HG02981 (cell line): ENCODE results near the gene PAOX.
"Not testable (repeated sequence)": the region's sequence is repeated elsewhere in the genome, so short reads cannot be mapped to it uniquely, and the experiment has no call there.

ENCODE experiments used
- ATAC-seq: cut with Tn5 transposase; IDR thresholded peaks from one replicate; pipeline ENCODE4 v1.9.1; 2021; ENCODE audit warnings: mild to moderate bottlenecking, moderate library complexity; ENCODE audit not compliant: unreplicated experiment

PAOX gene

GRCh38 chr10:133383551-133383950 lies 4.5 kb downstream of the PAOX start:
- no peak for ATAC-seq

GRCh38 chr10:133384071-133384470 lies 5.0 kb downstream of the PAOX start:
- no peak for ATAC-seq

GRCh38 chr10:133385214-133385613 lies 6.2 kb downstream of the PAOX start:
- no peak for ATAC-seq

GRCh38 chr10:133386951-133387350 lies 7.9 kb downstream of the PAOX start:
- not testable (repeated sequence) for ATAC-seq

GRCh38 chr10:133388236-133388972 lies 9.3 kb downstream of the PAOX start:
- no peak for ATAC-seq

- ATAC-seq: peak; percentile 87
These were observed 10.1 kb downstream of the PAOX start for GRCh38 chr10:133388973-133389818.

- ATAC-seq: no peak
These were observed 11.7 kb downstream of the PAOX start for GRCh38 chr10:133390597-133391248.

- no peak for ATAC-seq
These were observed 12.2 kb downstream of the PAOX start for GRCh38 chr10:133391249-133391635.

- no peak for ATAC-seq
These were observed 12.9 kb downstream of the PAOX start for GRCh38 chr10:133391761-133392518.

GRCh38 chr10:133393401-133394063 lies 14.5 kb downstream of the PAOX start:
- no peak for ATAC-seq

- ATAC-seq: peak; percentile 63
These were observed 15.1 kb downstream of the PAOX start, which contains the start of gene MTG1 for GRCh38 chr10:133394064-133394663. MTG1 (plus strand) TSS chr10:133394157; CDS start chr10:133394221, 64 bp downstream.

- ATAC-seq: no peak
These were observed 15.7 kb downstream of the PAOX start for GRCh38 chr10:133394801-133395221.

GRCh38 chr10:133396035-133396624 lies 17.1 kb downstream of the PAOX start:
- no peak for ATAC-seq

- ATAC-seq: no peak
These were observed 18.9 kb downstream of the PAOX start for GRCh38 chr10:133397938-133398337.

GRCh38 chr10:133399123-133399601 lies 20.1 kb downstream of the PAOX start:
- ATAC-seq: no peak

- peak; percentile 69 for ATAC-seq
These were observed 21.8 kb downstream of the PAOX start for GRCh38 chr10:133400624-133401424.

- no peak for ATAC-seq
These were observed 22.4 kb downstream of the PAOX start for GRCh38 chr10:133401500-133401899.

GRCh38 chr10:133401981-133402725 lies 23.1 kb downstream of the PAOX start:
- no peak for ATAC-seq
